Glutamatergic neuron (in vitro differentiated cells): ENCODE data around the gene BAIAP2L2. TPM values are rescaled to one million over a fixed set of nuclear protein-coding genes. Genes with fewer than 3 reads are reported as not detected.
A peak's percentile ranks its signal among the peaks of the same experiment; 100 is the strongest.

Experiments used
- DNase-seq: peaks from one replicate; pipeline ENCODE4 v3.0.0; 2022
- H3K27ac Mint-ChIP-seq: one replicate; pipeline ENCODE4 v1.8.0; 2020; ENCODE audit warnings: mild to moderate bottlenecking, mixed read lengths, inconsistent platforms; ENCODE audit not compliant: unreplicated experiment
- H3K27me3 Mint-ChIP-seq: one replicate; pipeline ENCODE4 v1.8.0; 2020; ENCODE audit warnings: mild to moderate bottlenecking, moderate library complexity, mixed read lengths, inconsistent platforms; ENCODE audit not compliant: unreplicated experiment
- H3K36me3 Mint-ChIP-seq: one replicate; pipeline ENCODE4 v1.8.0; 2020; ENCODE audit warnings: mild to moderate bottlenecking, mixed read lengths, inconsistent platforms; ENCODE audit not compliant: unreplicated experiment
- H3K4me1 Mint-ChIP-seq: one replicate; pipeline ENCODE4 v1.8.0; 2020; ENCODE audit warnings: mild to moderate bottlenecking, low read depth, mixed read lengths, inconsistent platforms; ENCODE audit not compliant: unreplicated experiment
- H3K4me3 Mint-ChIP-seq: one replicate; pipeline ENCODE4 v1.8.0; 2020; ENCODE audit warnings: mild to moderate bottlenecking, mixed read lengths, inconsistent platforms; ENCODE audit not compliant: unreplicated experiment
- H3K9me3 Mint-ChIP-seq: one replicate; pipeline ENCODE4 v1.8.0; 2020; ENCODE audit warnings: mild to moderate bottlenecking, moderate library complexity, mixed read lengths, inconsistent platforms; ENCODE audit not compliant: unreplicated experiment
- total RNA-seq: library from RNA; stranded (reverse); fragmentation: NEBNext Ultra II Directional; extraction: Animal tissue kit (Norgen Biotek cat#: 25700); gene quantifications from one replicate; pipeline ENCODE4 v1.2.1, GENCODE V29; 2021; ENCODE audit not compliant: unreplicated experiment
- TF ChIP-seq, protein P1 (sequence below): fragments of 200-600 bp; sonication (generic); IDR thresholded peaks from one replicate; pipeline ENCODE4 v1.5.0; 2021; ENCODE audit not compliant: partially characterized antibody, unreplicated experiment

The BAIAP2L2 gene
- total RNA-seq, 1 donor from 2014 or later, result 28.6 TPM

DNA sequence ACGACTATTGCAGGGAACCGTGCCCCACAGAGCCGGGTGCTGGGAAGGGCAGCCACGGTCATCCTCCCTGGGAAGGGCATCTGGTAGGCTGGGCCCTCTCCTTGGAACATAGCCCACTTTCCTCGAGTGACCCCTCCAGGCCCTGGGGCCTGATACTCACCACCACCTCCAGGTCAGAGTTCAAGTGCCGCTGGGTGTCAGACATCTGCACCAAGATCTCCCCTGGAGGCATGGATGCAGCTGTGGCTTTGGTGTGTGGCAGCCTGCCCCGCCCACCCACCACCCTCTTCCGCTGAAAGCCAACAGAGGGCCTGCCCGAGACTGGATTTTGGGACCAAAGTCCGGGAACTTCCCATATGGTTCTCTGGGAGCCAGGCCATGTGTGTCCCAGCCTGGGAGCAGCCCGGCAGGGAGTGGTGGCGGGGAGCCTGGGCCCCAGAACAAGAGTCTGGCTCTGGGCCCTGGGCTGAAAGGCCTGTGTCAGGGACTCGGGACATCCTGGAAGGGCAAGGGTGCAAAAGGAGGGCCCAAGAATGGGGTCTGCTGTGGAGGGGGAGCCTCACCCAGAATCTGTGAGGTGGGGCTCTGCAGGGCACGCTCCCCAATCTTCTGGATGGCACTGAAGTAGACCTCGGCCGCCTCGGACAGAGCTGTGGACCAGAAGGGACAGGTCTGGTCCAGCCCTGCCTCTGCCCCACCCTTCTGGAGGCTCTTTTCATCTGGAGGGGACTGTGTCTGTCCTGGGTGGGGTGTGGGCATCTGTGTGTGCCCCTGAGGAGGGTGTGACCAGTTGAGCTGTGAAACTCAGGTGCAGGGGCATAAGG, 2.6 kb downstream of the BAIAP2L2 start:
- H3K9me3 Mint-ChIP-seq, result peaks cover 3% of the 10 kb centered on the region
- peak overlapping the region; percentile 55 for H3K27ac Mint-ChIP-seq
- H3K4me1 Mint-ChIP-seq, result peaks cover 12% of the 10 kb centered on the region
- no peaks in the 10 kb centered on the region for H3K36me3 Mint-ChIP-seq
- H3K4me3 Mint-ChIP-seq, result no peak overlapping the region
- TF ChIP-seq, protein P1, sequence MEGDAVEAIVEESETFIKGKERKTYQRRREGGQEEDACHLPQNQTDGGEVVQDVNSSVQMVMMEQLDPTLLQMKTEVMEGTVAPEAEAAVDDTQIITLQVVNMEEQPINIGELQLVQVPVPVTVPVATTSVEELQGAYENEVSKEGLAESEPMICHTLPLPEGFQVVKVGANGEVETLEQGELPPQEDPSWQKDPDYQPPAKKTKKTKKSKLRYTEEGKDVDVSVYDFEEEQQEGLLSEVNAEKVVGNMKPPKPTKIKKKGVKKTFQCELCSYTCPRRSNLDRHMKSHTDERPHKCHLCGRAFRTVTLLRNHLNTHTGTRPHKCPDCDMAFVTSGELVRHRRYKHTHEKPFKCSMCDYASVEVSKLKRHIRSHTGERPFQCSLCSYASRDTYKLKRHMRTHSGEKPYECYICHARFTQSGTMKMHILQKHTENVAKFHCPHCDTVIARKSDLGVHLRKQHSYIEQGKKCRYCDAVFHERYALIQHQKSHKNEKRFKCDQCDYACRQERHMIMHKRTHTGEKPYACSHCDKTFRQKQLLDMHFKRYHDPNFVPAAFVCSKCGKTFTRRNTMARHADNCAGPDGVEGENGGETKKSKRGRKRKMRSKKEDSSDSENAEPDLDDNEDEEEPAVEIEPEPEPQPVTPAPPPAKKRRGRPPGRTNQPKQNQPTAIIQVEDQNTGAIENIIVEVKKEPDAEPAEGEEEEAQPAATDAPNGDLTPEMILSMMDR, result no peak
- DNase-seq, result no peak
- peaks cover 7% of the 10 kb centered on the region for H3K27me3 Mint-ChIP-seq

GRCh38 chr22:38106814-38107578, 3.5 kb downstream of the BAIAP2L2 start:
- Mint-ChIP-seq H3K27me3 (peaks cover 5% of the 10 kb centered on the region), H3K36me3 (no peaks in the 10 kb centered on the region), H3K9me3 (peaks cover 3% of the 10 kb centered on the region), H3K27ac (peak overlapping the region; percentile 64), H3K4me3 (no peak overlapping the region), H3K4me1 (peaks cover 11% of the 10 kb centered on the region)
- TF ChIP-seq, protein P1, result no peak
- no peak for DNase-seq

GRCh38 chr22:38104084-38104483, 6.4 kb downstream of the BAIAP2L2 start:
- H3K9me3 Mint-ChIP-seq, result no peaks in the 10 kb centered on the region
- peaks cover 8% of the 10 kb centered on the region for H3K27me3 Mint-ChIP-seq
- peaks cover 9% of the 10 kb centered on the region for H3K4me1 Mint-ChIP-seq
- no peaks in the 10 kb centered on the region for H3K36me3 Mint-ChIP-seq
- H3K4me3 Mint-ChIP-seq, result no peak overlapping the region
- TF ChIP-seq, protein P1, result peak; percentile 33
- DNase-seq, result no peak
- H3K27ac Mint-ChIP-seq, result no peak overlapping the region

GRCh38 chr22:38103641-38104040, 6.8 kb downstream of the BAIAP2L2 start:
- no peak overlapping the region for H3K27ac Mint-ChIP-seq
- H3K36me3 Mint-ChIP-seq, result no peaks in the 10 kb centered on the region
- H3K4me1 Mint-ChIP-seq, result peaks cover 10% of the 10 kb centered on the region
- DNase-seq, result no peak
- no peak overlapping the region for H3K4me3 Mint-ChIP-seq
- no peaks in the 10 kb centered on the region for H3K9me3 Mint-ChIP-seq
- TF ChIP-seq, protein P1, result no peak
- H3K27me3 Mint-ChIP-seq, result peaks cover 9% of the 10 kb centered on the region
